HT1080 (cell line): Measurements from ENCODE around the gene TMTC2. TPM values are rescaled to one million over a fixed set of nuclear protein-coding genes. Genes with fewer than 3 reads are reported as not detected.

ENCODE experiments used
- DNase-seq: peaks from one replicate; pipeline ENCODE4 v3.0.0-alpha.2; 2015; ENCODE audit warnings: low read depth
- polyA plus RNA-seq, 2 experiments: library from polyadenylated mRNA; depleted of rRNA; stranded (reverse); fragments of >200 nt; gene quantifications; 2 replicates each; pipeline ENCODE4 v1.2.3, GENCODE V29; 2015
- total RNA-seq: library from RNA; depleted of rRNA; stranded (reverse); fragments of >200 nt; shearing (Covaris generic); gene quantifications from 2 replicates; pipeline ENCODE4 v1.2.3, GENCODE V29; 2014; rRNA removed

TMTC2 gene
- 1.6 and 1.7 TPM in 2 replicates for total RNA-seq
- polyA plus RNA-seq (2015; cell fraction: cytosol; rRNA removed) = 2.1 and 2.2 TPM in 2 replicates
- polyA plus RNA-seq (2015; cell fraction: nucleus; rRNA removed) = 4.7 and 5.0 TPM in 2 replicates

DNA sequence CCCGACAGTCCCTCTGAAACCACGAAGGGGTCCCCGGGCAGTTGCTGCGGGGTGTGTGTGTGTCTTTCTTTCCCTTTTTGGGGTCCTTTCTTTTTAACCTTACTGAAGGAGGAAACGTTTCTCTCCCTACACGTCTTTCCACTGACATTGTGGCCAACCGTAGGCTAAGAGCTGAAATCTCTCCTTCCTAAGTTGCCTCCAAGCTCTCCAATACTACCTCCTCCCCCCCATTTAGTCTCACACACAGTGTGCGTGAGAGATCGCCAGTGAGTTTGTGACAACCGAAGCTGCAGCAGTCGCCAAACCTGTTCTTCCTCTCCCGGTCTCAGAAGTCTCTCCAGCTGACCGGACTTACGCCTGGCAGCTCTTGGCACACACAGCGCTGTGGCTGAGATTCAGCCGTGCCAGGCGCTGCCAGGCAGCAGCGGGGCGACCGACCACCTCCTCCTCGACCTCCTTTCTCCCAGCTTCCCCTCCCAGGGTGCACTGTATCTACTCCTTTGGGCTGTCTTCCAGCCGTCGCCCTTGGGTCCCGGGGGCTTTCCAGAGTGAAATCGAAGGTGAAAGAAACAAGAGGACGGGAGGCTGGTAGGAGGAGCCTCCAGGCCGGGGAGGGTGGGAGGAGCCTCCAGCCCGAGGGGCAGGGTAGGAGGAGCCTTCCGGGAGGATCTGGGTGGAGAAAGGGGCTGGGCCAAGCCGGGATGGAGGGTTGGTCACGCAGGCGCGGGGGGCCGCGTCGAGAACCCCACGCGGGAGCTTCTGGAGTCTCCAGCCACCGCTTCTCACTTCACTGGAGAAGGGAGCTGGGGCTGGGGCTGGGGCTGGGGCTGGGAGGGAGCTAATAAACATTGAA lies at the start of gene TMTC2:
Gene TMTC2, plus strand, starts transcription at position 739 of the 853 bp plus-strand sequence.
- peak; percentile 85 for DNase-seq

DNA sequence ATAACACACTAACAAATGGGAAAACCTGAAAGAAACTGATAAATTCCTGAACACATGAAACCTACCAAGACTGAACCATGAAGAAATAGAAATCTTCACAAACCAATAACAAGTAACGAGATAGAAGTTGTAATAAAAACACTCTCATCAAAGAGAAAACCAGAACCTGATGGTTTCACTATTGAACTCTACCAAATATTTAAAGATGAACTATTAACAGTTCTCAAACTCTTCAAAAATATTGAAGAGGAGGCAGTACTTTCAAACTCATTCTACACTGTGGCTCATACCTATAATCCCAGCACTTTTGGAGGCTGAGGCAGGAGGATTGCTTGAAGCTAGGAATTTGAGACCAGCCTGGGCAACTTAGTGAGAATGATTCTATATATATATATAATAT lies 48.4 kb upstream of the TMTC2 start:
- DNase-seq = no peak

DNA sequence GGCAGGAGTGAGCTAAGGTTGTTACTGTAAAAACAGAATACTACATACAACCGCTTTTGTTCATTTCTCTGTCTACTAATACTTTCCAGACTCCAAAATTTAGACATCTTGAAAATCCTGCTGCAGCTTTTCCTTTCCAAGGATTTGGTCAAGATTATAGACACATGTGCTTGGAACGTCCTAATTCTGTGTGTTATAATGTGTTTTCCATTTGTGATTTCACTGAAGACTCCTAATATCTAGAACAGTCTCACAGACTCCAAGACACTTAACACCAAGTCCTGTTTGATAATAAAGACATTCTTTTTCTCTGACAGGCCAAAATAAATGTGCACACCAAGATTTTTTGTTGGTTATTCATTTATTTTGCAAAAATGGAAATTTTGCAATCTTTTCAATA lies 41.8 kb upstream of the TMTC2 start:
- no peak for DNase-seq

DNA sequence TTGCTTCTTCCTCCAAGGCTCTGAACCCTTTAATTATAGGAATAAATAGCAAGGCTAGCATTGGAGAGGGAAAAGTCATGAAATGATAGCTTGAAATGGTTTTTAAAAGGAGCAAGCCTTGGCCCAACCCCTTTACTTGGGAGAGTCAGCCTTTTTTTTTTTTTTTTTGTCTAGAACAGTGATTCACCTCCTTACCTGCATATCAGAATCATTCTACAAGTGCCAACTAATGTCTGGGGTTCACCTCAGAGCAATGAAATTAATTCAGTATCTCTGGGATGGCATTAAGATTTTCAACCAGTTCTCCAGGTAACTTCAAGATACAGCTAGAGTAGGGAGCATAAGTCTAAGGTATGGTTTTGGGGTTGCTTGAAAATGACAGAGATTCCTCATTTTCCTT lies 41.3 kb upstream of the TMTC2 start:
- DNase-seq = no peak

DNA sequence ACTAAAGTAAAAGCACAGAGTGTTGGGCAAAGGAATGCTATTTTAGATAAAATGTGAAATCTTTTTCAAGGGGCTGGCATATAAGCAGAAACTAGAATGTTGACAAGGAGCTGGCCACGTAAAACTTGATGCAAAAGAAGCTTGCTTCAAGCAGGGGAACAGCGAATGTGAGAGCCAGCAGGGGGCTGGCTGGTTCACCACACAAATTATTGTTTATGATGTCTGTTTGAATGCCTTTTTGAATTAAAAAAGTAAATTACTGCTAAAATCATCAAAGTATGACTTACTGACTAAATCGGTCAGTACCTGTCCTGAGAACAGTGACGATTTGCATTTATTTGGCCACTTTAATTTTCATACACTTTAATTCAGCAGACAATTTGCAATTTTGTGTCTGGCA lies 38.9 kb upstream of the TMTC2 start:
- DNase-seq = no peak

DNA sequence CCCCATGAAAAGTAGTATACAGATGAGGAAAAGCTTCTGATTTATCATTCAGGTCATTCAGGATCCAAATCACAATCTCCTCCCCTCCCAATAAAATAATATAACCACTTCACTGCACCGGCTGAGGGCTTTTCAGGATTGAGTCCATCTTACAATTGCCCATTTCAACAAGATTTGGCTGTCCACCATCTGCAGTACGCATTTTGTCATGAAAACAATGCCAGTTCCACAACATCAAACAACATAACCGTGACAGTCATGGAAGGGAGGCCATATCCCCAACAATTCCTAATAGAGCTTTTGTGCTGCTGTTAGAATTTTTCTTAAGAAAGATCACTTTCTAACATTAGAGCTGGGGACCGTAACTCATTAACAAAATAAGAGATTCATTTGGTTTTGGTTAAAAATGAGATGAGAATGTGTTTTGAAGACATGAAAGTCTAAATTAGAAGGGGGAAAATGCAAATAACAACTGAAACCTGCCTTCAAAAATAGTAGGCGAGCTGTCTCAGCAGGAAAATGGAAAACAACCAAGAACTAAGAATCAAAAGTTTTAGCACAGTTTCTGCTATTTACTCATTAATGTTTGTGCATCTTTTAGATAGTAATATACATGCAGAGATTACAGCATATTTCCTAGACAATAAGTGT lies 38.3 kb upstream of the TMTC2 start:
- DNase-seq = no peak

DNA sequence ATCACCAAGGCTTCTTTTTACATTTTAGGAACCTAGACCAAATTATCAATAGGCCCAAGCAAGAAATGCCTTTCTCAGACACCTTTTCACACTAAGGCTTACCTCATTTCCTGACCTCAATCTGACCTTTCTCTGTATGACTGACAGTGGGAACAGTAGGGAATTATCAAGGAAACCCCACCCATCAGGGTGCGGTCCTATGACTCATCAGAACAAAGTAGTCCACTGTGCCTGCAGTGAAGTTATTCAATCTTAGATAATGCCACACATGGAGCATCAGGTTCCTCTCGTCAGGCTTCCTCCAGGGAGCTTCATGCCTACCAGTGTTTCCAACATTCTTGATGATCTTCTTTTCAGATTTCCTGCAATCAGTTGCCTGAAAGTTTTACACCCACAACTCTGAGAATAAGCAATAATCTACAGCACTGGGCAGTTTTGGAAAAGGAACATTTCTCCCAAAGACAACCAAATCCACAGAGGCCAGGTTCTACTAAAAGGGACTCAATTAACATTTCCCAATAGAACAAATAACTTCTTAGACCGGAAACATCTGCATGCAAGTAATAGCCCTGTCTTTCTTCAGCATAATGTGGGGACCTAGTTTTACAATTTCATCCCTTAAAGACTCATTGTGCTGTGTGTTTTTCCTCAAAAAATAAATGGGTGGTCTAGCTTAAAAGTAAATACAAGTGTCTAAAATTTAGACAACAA lies 35.9 kb upstream of the TMTC2 start:
- peak; percentile 96 for DNase-seq

DNA sequence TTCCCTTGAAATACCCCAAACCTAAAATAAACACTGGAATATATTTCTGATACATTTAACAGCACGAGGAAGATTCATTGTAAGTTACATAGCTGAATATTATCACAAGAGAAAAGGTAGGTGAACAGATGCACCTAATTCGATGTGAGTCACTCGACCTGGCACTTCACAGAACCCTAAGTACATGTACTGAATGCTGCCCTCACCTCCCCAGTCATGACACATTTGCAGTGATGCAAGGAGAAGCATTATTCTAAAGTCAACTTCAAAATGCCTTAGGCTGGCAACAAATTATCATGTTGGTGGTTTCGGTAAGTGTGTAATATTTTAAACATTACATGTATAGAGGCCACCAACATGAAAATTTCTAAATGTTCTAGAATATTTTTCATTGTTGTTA lies 35.2 kb upstream of the TMTC2 start:
- DNase-seq = peak; percentile 40

DNA sequence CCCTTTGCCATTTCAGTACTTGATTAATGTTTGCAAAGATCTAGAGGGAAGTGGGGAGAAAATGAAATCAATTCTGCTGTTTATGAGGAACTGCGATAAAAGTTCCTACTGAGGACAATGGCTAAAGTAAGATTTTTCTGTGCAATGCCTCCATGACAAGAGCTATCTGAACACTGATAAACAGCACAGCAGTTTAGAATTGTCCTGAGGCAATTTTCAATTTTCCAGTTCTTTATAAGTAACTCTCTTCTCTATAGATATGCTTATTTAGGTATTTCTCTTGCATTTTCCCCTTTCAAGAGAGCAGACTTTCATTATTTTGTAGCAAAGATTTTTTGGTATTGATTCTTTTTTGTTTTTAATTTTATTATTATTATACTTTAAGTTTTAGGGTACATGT lies 34.6 kb upstream of the TMTC2 start:
- DNase-seq = no peak

DNA sequence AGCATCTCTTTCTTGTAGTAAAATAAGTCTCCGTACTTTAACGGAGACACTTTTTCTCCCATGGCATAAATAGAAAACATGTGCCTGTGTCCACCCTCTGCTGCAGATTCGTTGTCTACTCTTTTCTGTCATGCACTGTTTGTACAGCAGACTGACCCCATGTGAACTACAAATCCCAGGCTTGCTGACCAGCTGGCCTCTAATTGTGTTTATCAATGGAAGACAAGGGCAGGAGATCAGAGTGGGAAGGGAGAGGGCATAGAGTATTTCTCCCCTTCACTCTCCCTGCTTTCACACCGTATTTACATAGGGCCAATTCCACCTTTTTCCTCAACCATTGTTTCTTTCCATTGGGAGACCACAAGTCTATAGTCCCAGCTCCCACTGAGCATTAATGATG lies 31.0 kb upstream of the TMTC2 start:
- DNase-seq = no peak

DNA sequence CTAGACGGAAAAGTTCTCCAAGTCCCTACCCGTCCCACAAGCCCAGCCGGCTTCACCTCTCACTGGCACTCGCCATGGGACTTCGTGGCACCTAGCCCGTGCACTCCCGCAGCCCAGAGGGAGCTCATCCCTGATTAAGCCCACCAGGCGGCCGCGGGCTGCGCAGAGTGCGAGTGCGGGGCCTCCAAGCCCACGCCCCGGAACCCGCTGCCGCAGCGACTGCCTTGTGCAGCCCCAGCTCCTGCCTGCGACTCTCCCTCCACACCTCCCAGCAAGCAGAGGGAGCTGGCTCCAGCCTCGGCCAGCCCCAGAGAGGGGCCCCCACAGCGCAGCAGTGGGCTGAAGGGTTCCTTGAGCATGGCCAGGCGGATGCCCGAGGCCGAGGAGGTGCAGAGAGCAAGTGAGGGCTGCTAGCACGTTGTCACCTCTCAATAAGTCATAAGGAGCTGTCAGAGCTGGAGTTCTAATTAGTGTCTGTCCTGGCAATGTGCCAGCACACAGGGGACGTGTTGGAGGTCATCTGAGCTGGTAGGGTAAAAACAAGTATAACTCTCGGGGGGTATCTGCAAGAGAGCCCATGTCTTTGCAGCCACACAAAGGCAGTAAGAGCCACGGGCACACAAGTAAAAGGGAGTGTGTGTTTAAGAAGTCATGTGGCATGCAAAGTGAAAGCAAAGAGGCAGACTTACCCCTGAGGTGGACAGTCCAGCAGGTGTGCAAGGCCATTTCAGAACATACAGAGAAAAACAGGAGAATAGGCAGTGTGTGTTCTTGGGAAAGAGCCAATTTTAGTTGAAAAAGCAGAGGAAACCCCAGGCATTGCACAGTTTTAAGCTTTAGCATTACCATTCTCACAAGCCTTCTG lies 27.1 kb upstream of the TMTC2 start:
- no peak for DNase-seq

DNA sequence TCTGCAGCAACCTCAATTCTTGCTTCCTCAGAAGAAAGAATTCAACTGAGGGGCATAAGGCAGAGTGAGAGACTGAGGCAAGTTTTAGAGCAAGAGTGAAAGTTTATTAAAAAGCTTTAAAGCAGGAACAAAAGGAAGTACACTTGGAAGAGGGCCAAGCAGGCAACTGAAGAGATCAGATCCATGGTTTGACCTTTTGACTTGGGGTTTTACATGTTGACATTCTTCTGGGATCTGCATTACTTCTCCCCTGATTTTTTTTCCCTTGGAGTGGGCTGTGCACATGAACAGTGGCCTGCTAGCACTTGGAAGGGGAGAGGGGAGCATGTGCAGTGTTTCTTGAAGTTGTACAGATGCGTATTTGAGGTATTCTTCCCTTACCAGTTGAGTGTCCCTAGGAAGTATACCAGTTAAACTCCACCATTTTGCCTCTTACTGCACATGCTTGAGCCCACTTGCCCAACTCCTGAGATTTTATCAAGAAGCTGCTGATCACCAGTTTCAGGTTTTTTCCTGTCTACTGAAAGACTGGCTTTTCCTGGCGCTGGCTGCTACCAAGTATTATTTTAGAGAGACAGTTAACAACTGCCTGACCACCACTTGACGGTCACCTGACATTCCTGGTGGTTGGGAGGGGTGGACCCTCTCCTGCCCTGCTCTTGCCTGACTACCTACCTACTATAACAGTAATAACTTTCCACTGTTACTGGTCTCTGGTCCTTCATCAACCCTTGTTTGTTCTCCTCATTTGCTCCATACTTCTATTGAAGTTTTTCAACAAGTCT lies 26.0 kb upstream of the TMTC2 start:
- peak; percentile 42 for DNase-seq

DNA sequence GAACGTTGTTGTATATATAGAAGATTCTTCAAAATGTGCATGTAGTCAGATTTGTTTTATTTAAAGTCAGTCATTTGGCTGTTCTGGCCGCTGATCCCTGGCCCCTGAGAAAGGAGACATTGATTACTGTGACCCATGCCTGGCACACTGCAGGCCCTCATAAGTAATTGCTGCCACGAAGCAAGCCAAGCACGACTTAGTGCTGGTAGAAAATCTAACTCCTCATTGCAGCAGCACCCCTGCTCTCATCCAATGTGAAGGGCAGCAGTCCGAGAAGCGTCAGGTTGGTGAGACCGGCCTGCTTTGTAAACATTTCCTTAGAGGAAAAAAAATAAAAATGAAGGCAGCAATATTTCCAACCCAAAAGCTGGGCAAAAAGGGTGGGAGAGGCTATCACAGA lies 22.8 kb upstream of the TMTC2 start:
- no peak for DNase-seq

DNA sequence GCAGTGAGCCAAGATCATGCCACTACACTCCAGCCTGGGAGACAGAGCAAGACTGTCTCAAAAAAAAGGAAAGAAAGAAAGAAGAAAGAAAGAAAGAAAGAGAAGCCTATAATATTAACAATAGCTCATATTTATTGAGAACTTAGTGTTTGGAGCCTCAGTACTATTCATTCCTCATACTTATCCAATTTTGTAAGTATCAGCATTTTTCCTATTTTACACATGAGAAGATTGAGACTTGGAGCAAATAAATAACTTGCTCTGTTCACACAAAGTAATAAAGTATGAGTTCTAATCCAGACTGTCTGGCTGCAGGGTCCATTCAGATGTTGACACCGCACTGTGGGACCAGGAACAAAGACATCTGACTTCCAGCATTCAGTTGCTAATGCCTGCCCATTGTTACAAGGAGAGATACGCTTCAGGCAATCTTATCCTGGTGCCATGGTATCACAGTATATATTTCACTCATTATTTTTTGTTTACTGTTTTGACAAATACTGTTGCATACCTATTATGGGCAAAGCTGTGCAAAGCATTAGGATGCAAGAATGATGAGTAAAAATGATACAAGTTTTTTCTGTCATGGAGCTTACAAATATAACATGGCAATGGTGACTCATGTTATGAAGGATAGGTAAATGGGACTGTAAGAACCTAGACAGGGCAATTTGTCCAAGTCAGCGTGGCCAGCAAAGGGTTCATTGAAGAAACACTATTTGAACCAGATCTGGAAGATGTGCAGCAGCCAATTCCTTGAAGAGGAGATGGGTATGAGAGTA lies 21.4 kb upstream of the TMTC2 start:
- DNase-seq = no peak

DNA sequence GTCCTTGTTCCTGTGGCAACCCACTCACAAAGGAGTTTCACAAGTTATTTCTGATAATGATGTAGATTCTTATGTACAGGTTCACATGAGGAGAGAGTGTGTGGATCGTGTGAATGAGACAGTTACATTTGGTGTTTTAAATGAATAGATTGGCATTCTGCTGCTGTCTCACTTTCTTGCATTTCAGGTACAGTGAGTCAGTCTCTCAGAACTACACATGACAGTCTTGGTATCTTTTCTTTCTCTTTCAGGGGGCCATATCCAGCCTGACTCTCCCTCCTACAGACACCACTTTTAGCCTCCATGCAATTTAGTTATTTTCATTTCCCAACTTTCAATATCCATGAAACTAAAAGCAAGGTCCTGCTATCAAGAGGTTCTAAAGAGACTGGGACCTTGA lies 19.9 kb upstream of the TMTC2 start:
- DNase-seq = no peak

DNA sequence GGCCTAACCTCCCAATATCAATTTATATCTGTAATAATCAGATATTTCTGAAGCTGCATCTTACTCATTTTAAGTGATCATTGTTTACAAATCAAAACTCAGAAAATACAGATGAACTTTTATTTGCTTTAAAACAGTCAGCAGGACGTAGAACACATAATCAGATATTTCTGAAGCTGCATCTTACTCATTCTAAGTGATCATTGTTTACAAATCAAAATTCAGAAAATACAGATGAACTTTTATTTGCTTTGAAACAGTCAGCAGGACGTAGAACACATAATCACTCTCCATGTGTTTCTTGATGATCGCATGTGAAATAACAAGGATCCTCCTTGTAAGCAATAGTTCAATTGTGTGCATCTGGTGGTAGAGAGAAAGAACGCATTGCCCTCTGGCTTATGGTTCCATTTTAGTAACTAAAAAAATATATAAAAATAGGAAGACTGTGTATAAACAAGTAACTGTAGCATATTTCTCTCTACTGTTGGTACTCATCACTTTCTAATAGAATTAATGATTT lies 15.0 kb upstream of the TMTC2 start:
- DNase-seq = no peak

DNA sequence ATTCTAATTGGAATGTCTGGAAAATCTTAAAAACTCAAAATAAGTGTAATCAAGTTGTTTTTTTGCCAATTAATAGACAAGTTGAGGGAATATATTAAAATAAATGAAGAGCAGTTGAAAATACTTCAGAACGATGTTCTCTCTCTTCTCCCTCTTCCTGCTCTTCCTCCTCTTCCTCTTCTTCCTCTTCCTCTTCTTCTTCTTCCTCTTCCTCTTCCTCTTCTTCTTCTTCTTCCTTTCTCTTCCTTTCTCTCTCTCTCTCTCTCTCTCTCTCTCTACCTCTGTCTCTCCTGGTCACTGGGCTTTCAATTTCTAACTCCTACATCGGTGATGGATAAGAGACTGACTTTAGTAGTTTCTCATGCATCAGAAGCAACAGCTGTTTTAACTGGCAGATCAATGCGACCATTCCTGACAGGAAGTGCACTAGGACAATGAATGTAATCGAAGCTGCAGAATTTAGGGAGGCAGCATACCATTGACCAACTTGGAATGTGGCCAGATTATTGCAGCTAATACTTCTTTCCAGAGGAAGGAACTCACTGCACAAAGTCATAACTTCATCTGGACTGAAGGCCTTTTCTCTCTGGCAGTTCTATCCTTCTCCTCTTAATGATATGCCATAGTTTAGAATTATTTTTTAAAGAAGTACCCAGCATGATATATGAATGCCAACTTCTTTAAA lies 13.8 kb upstream of the TMTC2 start:
- no peak for DNase-seq

DNA sequence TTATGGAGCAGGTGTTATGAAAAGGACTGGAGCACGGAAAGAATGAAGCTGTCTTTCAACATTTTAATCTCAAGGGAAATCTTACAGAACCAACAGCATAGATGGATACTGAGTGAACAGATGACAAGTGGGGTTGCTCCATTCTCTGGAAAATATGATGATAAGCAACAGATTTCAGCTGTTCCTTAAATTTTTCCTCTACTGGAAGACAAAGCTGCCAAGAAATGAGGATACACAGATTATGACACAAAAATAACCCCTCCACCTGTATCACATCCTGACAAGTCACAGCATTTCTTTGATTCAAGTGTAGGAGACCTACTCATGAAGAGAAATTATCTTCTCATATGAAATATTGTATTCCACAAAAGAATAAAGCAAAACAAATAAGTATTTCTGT lies 13.0 kb upstream of the TMTC2 start:
- no peak for DNase-seq

DNA sequence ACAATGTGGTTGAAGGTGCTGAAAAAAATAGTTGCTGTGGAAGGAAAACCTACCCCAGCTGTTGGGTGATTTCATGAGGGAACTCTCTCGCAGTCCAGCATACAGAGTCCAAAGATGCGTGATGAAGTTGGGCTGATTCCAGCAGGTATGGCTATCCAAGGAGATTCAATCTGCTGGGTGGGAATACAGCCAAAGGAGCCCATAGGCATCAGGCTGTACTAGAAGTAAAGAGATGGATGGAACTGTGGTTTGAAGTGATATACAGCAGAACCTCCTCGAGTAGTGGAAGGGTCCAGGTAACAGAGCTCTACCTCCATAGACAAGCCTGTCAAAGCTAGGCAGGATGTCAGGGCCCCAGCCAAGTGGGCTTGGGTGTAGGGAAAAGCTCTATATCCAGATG lies 11.5 kb upstream of the TMTC2 start:
- no peak for DNase-seq
